ENCODE measurements around the gene RBM38. TPM values are rescaled to one million over a fixed set of nuclear protein-coding genes. Genes with fewer than 3 reads are reported as not detected.

RBM38 gene
- total and polyA plus RNA-seq, 10 of the 15 experiments (the other 5 are each of a cell fraction or from before 2014, with no cell fraction given): 0.32 to 118 (median 25.2) TPM

GRCh38 chr20:57352305-57352704 is 38.9 kb upstream of the RBM38 start:
- Histone ChIP-seq H3K4me2 (ENCODE audit: control insufficient read depth, insufficient read depth) (peak overlapping the region; percentile 92), H3K9ac (ENCODE audit: control insufficient read depth, insufficient read depth, low read length) (peak overlapping the region; percentile 73; the same call in 1 of the 2 replicates), H3K4me3 (peak overlapping the region; percentile 96), H3K4me1 (ENCODE audit: control insufficient read depth, insufficient read depth, low read length) (peaks cover 4% of the 10 kb centered on the region; the same call in 1 of the 2 replicates), H2AFZ (ENCODE audit: control insufficient read depth, low read depth, low read length) (no peak overlapping the region), H4K20me1 (ENCODE audit: control insufficient read depth, insufficient read depth) (no peaks in the 10 kb centered on the region), H3K36me3 (ENCODE audit: control insufficient read depth in 2 of 2, insufficient read depth in 2 of 2, low read length in 1 of 2) (peaks cover 4 to 17% of the 10 kb centered on the region in 2 experiments), H3K27me3 (replicated peaks in 1 of 2; ENCODE audit: control insufficient read depth in 2 of 2, insufficient read depth in 2 of 2, low read length in 1 of 2) (no peaks in the 10 kb centered on the region), H3K9me3 (replicated peaks; ENCODE audit: control insufficient read depth, insufficient read depth, low read length) (no peaks in the 10 kb centered on the region), H3K79me2 (ENCODE audit: control insufficient read depth, insufficient read depth, low read length) (peaks cover 26% of the 10 kb centered on the region), H3K27ac (ENCODE audit: control insufficient read depth, insufficient read depth) (no peak overlapping the region)
- POLR2A ChIA-PET: no interaction called here
- in situ Hi-C loops (cut with MboI) (no loop called here), intact Hi-C loops (cut with micrococcal nuclease; ENCODE audit: unreplicated experiment) (no loop called here)
- no peak for ATAC-seq
- WGBS (ENCODE audit: insufficient coverage, insufficient replicate concordance, low lambda C conversion rate, missing lambda C conversion rate): 86% methylated on average over 6 of the region's 6 CpGs
- DNase-seq (ENCODE audit: low read depth, low spot score): no peak
- FAIRE-seq: no peak
- no peak for TF ChIP-seq ATF7 (IDR thresholded peaks at IDR 0.05; ENCODE audit: low read depth)
- no peak for TF ChIP-seq SKIL (IDR thresholded peaks at IDR 0.05; ENCODE audit: low read depth, poor library complexity, severe bottlenecking)
- TF ChIP-seq, protein P1, sequence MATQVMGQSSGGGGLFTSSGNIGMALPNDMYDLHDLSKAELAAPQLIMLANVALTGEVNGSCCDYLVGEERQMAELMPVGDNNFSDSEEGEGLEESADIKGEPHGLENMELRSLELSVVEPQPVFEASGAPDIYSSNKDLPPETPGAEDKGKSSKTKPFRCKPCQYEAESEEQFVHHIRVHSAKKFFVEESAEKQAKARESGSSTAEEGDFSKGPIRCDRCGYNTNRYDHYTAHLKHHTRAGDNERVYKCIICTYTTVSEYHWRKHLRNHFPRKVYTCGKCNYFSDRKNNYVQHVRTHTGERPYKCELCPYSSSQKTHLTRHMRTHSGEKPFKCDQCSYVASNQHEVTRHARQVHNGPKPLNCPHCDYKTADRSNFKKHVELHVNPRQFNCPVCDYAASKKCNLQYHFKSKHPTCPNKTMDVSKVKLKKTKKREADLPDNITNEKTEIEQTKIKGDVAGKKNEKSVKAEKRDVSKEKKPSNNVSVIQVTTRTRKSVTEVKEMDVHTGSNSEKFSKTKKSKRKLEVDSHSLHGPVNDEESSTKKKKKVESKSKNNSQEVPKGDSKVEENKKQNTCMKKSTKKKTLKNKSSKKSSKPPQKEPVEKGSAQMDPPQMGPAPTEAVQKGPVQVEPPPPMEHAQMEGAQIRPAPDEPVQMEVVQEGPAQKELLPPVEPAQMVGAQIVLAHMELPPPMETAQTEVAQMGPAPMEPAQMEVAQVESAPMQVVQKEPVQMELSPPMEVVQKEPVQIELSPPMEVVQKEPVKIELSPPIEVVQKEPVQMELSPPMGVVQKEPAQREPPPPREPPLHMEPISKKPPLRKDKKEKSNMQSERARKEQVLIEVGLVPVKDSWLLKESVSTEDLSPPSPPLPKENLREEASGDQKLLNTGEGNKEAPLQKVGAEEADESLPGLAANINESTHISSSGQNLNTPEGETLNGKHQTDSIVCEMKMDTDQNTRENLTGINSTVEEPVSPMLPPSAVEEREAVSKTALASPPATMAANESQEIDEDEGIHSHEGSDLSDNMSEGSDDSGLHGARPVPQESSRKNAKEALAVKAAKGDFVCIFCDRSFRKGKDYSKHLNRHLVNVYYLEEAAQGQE (IDR thresholded peaks at IDR 0.05; ENCODE audit: low read depth, low read length): no peak
- no peak for TF ChIP-seq CHD1 (IDR thresholded peaks at IDR 0.05; ENCODE audit: low read depth, low read length)
- TF ChIP-seq MAX (IDR thresholded peaks at IDR 0.05; ENCODE audit: low read depth, low read length): no peak
- TF ChIP-seq CBX5 (IDR thresholded peaks at IDR 0.05; ENCODE audit: low read depth): no peak
- TF ChIP-seq NFYA (IDR thresholded peaks at IDR 0.05; ENCODE audit: borderline replicate concordance, low read depth, low read length): no peak
- TF ChIP-seq GABPA (IDR thresholded peaks at IDR 0.05; ENCODE audit: low read depth): no peak
- TF ChIP-seq, protein P2, sequence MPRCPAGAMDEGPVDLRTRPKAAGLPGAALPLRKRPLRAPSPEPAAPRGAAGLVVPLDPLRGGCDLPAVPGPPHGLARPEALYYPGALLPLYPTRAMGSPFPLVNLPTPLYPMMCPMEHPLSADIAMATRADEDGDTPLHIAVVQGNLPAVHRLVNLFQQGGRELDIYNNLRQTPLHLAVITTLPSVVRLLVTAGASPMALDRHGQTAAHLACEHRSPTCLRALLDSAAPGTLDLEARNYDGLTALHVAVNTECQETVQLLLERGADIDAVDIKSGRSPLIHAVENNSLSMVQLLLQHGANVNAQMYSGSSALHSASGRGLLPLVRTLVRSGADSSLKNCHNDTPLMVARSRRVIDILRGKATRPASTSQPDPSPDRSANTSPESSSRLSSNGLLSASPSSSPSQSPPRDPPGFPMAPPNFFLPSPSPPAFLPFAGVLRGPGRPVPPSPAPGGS (IDR thresholded peaks at IDR 0.05; ENCODE audit: borderline replicate concordance, insufficient read depth, low read depth, low read length, poor library complexity, severe bottlenecking): no peak
- TF ChIP-seq TBL1XR1 (IDR thresholded peaks at IDR 0.05; ENCODE audit: low read depth, low read length): no peak
- no peak for TF ChIP-seq ZBTB40 (IDR thresholded peaks at IDR 0.05; ENCODE audit: borderline replicate concordance)
- no TSS peak for BruUV-seq (replicated peaks)
- SMC1A ChIA-PET (ENCODE audit: uncharacterized antibody, unreplicated experiment): no interaction called here
- CTCF ChIA-PET: interaction anchor here (0.7 to 0.9 kb wide), 2 partner anchors 144 to 832 kb away, joined by 3 to 4 read pairs; no protein-coding TSS in a partner anchor
- RAD21 ChIA-PET (ENCODE audit: unreplicated experiment): no interaction called here

All from GM12878 (cell line).